ENCODE results near the gene SLC1A3. TPM values are rescaled to one million over a fixed set of nuclear protein-coding genes. Genes with fewer than 3 reads are reported as not detected.

SLC1A3 gene
- total RNA-seq, 6 donors from 2014 or later = 22.4 to 235 (median 42.0) TPM

DNA sequence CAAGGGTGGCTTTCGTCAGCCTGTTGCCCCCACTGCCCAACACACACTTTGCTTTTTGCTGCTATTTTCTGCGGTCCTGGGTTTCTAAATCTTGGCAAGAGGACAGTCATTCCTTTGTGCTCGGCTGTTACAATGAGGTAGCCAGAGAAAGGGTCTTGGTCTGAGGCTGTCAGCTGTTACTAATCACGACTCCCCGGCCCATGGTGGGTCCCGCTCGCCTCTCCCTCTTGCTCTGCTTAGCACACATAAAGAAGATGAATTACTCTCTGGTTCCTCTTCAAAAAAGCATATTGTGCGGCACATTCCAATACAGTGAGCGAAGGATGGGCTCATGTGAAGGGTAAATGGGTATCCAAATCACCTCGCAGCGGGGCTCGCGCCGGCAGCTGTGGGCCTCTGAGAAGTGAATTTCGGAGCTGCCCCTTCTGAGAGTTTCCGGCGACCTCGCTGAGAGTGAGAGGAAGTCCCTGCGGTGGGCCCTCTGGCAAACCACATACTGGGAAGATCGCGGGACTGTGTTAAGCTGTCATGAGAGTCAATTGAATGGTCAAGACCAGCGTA is 56.0 kb downstream of the SLC1A3 start:
- Histone ChIP-seq H3K4me1 (peaks cover 7 to 13% (median 10%) of the 10 kb centered on the region in 4 donors), H3K27ac (no peak overlapping the region), H3K27me3 (no peaks in the 10 kb centered on the region), H3K36me3 (no peaks in the 10 kb centered on the region), H3K9me3 (no peaks in the 10 kb centered on the region), H3K4me3 (no peak overlapping the region)
- ATAC-seq (ENCODE audit: low FRiP score in 2 of 2) (no peak), DNase-seq (peak in 1 of 2 donors; percentile 58)
- WGBS, 2 donors = 78 to 92% methylated on average over 22 of the region's 22 CpGs
- TF ChIP-seq, protein P1, sequence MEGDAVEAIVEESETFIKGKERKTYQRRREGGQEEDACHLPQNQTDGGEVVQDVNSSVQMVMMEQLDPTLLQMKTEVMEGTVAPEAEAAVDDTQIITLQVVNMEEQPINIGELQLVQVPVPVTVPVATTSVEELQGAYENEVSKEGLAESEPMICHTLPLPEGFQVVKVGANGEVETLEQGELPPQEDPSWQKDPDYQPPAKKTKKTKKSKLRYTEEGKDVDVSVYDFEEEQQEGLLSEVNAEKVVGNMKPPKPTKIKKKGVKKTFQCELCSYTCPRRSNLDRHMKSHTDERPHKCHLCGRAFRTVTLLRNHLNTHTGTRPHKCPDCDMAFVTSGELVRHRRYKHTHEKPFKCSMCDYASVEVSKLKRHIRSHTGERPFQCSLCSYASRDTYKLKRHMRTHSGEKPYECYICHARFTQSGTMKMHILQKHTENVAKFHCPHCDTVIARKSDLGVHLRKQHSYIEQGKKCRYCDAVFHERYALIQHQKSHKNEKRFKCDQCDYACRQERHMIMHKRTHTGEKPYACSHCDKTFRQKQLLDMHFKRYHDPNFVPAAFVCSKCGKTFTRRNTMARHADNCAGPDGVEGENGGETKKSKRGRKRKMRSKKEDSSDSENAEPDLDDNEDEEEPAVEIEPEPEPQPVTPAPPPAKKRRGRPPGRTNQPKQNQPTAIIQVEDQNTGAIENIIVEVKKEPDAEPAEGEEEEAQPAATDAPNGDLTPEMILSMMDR (IDR thresholded peaks at IDR 0.05) = no peak
- TF ChIP-seq EP300 (IDR thresholded peaks at IDR 0.05) (no peak), POLR2AphosphoS5 (IDR thresholded peaks at IDR 0.05) (no peak), POLR2A (IDR thresholded peaks at IDR 0.05) (no peak)

DNA sequence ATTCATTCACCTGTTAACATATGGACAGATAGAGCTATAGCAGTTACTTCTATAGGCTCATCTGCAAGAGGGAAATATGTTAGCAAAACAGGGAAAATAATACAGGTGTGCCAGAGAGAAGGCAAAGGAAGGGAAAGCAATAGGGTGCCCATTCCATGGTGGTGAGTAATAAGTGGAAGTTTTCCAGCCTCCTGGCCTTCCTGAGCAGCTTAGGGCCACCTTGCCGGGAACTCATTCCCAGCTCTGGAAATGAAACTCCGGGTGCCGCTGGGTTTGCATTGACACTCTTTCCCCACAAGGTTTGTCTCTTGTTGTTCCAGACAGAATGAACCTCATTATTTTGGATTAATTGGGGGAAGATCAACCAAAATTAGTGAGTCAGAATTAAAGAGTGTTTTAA is 58.4 kb downstream of the SLC1A3 start:
- Histone ChIP-seq H3K9me3 (no peaks in the 10 kb centered on the region), H3K4me3 (no peak overlapping the region), H3K36me3 (no peaks in the 10 kb centered on the region), H3K27me3 (no peaks in the 10 kb centered on the region), H3K27ac (no peak overlapping the region), H3K4me1 (no peaks in the 10 kb centered on the region)
- DNase-seq (no peak), ATAC-seq (ENCODE audit: low FRiP score in 2 of 2) (no peak)
- WGBS, 2 donors = 88 to 98% methylated on average over 3 of the region's 3 CpGs
- no peak for TF ChIP-seq POLR2A (IDR thresholded peaks at IDR 0.05)
- no peak for TF ChIP-seq POLR2AphosphoS5 (IDR thresholded peaks at IDR 0.05)
- no peak for TF ChIP-seq EP300 (IDR thresholded peaks at IDR 0.05)
- TF ChIP-seq, protein P1 (IDR thresholded peaks at IDR 0.05) = no peak

DNA sequence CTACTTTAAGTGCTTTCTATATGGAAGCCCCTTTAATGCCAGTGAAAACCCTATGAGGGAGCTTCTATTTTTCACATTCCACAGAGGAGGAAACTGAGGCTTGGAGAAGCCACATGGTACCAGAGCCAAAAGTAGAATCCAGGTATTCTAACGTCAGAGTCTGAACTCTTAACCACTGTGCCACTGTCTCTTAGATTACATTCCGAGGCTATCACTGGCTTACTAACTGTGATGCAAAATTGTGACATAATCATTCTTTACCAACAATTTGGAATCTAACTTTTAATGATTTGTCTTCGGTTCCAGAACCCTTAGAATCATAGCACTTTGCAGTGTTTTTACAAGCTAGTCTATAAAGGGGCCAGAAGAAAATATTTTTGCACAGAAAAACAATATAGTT is 59.2 kb downstream of the SLC1A3 start:
- 73 to 88% methylated on average over 3 of the region's 3 CpGs for WGBS, 2 donors
- H3K36me3 ChIP-seq = no peaks in the 10 kb centered on the region
- DNase-seq (no peak), ATAC-seq (ENCODE audit: low FRiP score in 2 of 2) (no peak)
- H3K27ac ChIP-seq = no peak overlapping the region
- no peak overlapping the region for H3K4me3 ChIP-seq
- no peaks in the 10 kb centered on the region for H3K9me3 ChIP-seq
- TF ChIP-seq POLR2A (IDR thresholded peaks at IDR 0.05) (no peak), EP300 (IDR thresholded peaks at IDR 0.05) (no peak), POLR2AphosphoS5 (IDR thresholded peaks at IDR 0.05) (no peak)
- TF ChIP-seq, protein P1 (IDR thresholded peaks at IDR 0.05) = no peak
- no peaks in the 10 kb centered on the region for H3K4me1 ChIP-seq
- H3K27me3 ChIP-seq = no peaks in the 10 kb centered on the region

DNA sequence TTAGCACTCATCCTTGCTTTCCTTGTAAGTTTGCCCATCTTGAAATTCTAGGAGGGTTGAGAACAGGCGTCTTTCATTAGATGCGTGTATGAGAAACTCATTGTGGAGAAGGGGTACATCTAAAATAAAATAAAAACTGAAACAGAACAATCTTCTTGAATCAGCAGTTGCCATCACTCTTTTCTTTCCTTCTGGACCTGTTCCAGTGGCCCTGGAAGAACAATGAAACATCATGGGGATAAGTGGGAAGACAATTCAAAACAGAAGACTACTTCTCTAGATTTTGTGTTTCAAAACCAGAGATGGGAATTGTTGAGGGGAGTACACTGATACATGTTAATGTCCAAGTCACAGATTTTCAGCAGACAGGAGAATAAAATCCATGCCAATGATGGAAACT is 59.9 kb downstream of the SLC1A3 start:
- Histone ChIP-seq H3K4me3 (no peak overlapping the region), H3K9me3 (no peaks in the 10 kb centered on the region), H3K36me3 (no peaks in the 10 kb centered on the region), H3K27me3 (no peaks in the 10 kb centered on the region), H3K27ac (no peak overlapping the region), H3K4me1 (no peaks in the 10 kb centered on the region)
- DNase-seq (no peak), ATAC-seq (ENCODE audit: low FRiP score in 2 of 2) (no peak)
- 92 to 97% methylated on average over 2 of the region's 2 CpGs for WGBS, 2 donors
- TF ChIP-seq, protein P1 (IDR thresholded peaks at IDR 0.05) = no peak
- TF ChIP-seq EP300 (IDR thresholded peaks at IDR 0.05) = no peak
- TF ChIP-seq POLR2A (IDR thresholded peaks at IDR 0.05) = no peak
- TF ChIP-seq POLR2AphosphoS5 (IDR thresholded peaks at IDR 0.05) = no peak

DNA sequence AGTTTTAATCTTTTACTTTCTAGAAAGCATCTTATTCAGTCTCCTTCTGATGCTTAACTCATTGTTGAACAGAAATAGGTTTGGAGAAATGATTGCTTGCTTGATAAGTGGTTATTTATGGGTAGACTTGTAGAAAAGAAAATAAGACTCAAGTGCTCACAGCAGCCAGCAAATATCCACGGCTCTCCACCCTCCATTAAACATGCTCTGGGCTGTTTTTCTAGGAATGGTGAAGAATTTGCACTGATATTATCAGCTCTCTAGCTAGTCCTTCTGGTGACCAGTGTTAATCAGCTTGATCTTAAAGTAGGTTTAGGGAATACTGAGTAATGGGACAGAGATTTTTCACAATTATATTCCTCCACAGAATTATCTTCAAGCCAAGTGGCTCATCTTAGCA is 60.6 kb downstream of the SLC1A3 start:
- H3K27me3 ChIP-seq = no peaks in the 10 kb centered on the region
- TF ChIP-seq, protein P1 (IDR thresholded peaks at IDR 0.05) = no peak
- TF ChIP-seq EP300 (IDR thresholded peaks at IDR 0.05) = no peak
- no peak for TF ChIP-seq POLR2A (IDR thresholded peaks at IDR 0.05)
- TF ChIP-seq POLR2AphosphoS5 (IDR thresholded peaks at IDR 0.05) = no peak
- 58 to 80% methylated on average over 1 of the region's 1 CpG for WGBS, 2 donors
- H3K36me3 ChIP-seq = no peaks in the 10 kb centered on the region
- no peak for DNase-seq
- H3K4me1 ChIP-seq = no peaks in the 10 kb centered on the region
- no peaks in the 10 kb centered on the region for H3K9me3 ChIP-seq
- H3K4me3 ChIP-seq = no peak overlapping the region
- ATAC-seq (ENCODE audit: low FRiP score in 2 of 2) = no peak
- H3K27ac ChIP-seq = no peak overlapping the region
